Right ventricle myocardium superior (tissue), 1 donor: Measurements from ENCODE around the gene SOX6. TPM values are rescaled to one million over a fixed set of nuclear protein-coding genes. Genes with fewer than 3 reads are reported as not detected.
"Not testable (repeated sequence)": the region's sequence is repeated elsewhere in the genome, so short reads cannot be mapped to it uniquely, and the experiment has no call there.

Experiments
- ATAC-seq: fragments of 200-7000 bp; cut with Tn5 transposase; one replicate; pipeline ENCODE4 v1.9.1; 2020; ENCODE audit warnings: mild to moderate bottlenecking; ENCODE audit not compliant: poor library complexity
- DNase-seq: peaks from one replicate; pipeline ENCODE4 v3.0.0-alpha.2; 2020
- intact Hi-C: fragments of 100-400 bp; cut with DNase I; formaldehyde crosslinking; loops from one replicate; pipeline ENCODE4 v1.11.2; 2022
- long read RNA-seq: library from polyadenylated mRNA; unstranded; transcript quantifications from one replicate; pipeline ENCODE4 v2.0.0, GENCODE V29; 2021
- total RNA-seq: library from RNA; stranded (reverse); fragmentation: NEBNext Ultra II Directional; extraction: Animal tissue kit (Norgen Biotek cat#: 25700); gene quantifications from one replicate; pipeline ENCODE4 v1.2.1, GENCODE V29; 2021
- donor health status: DM: no; HTN: yes; CAD: no; lungs with severe emphysema.

SOX6 gene
- total RNA-seq, result 15.8 TPM
- long read RNA-seq, partial matches to known transcripts, result 1 of 4 reads
- long read RNA-seq, other reads (novel, unspliced or antisense), result 3 of 4 reads

GRCh38 chr11:16356057-16356760 lies at the start of gene SOX6:
TSS of gene SOX6 (minus strand) at chr11:16356546. CDS start at chr11:16341248, 15,298 bp downstream.
- ATAC-seq (peak; percentile 54), DNase-seq (no peak)
- intact Hi-C loops, result no loop called here

DNA sequence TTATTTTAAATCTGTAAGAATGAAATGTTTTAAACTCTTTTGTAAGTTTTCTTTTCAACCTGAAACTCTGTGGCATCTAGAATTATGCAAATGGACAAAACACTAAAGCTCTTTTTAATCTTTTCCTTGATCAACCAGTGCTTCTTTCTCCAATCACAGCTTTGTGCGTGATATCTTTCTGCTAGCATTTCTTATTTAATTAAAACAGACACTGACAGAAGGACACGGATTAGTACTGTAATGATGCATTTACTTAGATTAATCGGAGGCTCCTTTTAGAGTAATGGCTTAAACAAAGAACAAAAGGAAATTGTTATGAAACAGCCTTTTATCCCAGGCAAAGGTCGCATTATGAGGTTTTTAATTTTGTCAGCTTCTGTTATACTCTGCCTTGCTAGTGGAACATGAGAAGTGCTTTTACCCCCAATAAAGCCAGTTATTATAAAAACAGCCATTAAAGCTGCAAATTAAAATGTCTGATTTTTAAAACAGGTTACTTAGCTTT lies 48.5 kb upstream of the SOX6 start:
- DNase-seq (no peak), ATAC-seq (no peak)
- intact Hi-C loops, result no loop called here

GRCh38 chr11:16403851-16404250 lies 47.5 kb upstream of the SOX6 start:
- DNase-seq, result no peak
- intact Hi-C loops, result no loop called here

GRCh38 chr11:16403448-16403803 lies 47.1 kb upstream of the SOX6 start:
- DNase-seq (no peak), ATAC-seq (no peak)
- intact Hi-C loops, result no loop called here

More at GRCh38 chr11:16403851-16404250, 47.5 kb upstream of the SOX6 start:
- ATAC-seq, result no peak

DNA sequence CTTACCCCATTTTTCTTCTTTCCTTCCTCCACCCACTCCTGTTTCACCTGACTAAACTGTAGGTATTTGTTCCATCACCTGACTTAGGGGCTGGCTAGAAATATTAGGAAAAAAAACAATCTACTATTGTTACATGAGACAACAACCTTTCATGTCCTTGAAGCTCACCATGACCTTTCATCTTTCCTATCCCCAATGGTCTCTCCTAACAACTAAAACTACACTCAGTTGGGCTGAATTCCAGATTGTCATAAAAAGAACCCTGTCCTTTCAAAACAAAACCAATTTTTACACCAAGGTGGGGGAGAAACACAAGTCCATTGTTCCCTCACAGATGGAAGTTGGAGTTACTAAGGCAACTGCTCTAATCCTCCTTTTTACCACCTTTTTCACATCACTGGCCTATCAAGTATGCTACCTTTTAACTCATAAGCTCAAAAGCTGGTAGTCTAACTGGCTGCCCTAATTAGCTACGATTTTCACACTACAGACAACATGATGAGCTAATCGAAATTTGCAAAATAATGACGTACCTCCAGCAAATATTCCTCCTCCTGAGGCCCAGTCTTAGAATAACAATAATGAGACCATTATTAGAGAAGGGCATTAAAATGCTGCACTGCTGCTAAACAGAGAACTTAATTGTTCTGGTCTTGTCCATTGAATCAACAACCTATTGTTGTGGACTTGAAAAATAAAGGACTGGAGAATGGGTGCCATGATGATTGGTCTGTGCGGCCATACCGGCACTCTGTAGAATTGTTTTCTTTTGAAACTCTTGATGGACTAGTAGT lies 46.5 kb upstream of the SOX6 start:
- intact Hi-C loops, result no loop called here
- ATAC-seq (no peak), DNase-seq (no peak)

DNA sequence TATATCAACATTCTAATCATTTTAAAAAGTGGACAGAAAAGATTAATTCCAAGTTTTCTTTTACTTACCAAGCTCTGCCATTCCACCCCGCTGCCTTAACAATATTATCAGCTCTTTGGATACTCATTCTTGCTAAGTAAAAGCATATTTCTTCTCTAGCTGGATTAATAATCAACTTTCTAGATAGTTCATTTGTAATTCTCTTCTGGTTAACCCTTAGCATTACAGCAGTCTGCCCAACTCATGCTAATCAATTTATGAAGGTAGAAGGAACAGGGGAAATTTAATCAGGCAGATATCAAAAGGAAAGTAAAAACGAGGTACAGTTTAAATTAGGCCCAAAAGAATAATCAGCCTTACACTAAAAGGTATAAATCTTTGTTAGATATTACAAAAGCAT lies 41.0 kb upstream of the SOX6 start:
- no peak for ATAC-seq
- intact Hi-C loops, result no loop called here
- no peak for DNase-seq

GRCh38 chr11:16395601-16396000 lies 39.3 kb upstream of the SOX6 start:
- DNase-seq (no peak), ATAC-seq (no peak)
- intact Hi-C loops, result no loop called here

GRCh38 chr11:16394947-16395346 lies 38.6 kb upstream of the SOX6 start:
- no peak for ATAC-seq
- DNase-seq, result no peak
- intact Hi-C loops, result no loop called here

DNA sequence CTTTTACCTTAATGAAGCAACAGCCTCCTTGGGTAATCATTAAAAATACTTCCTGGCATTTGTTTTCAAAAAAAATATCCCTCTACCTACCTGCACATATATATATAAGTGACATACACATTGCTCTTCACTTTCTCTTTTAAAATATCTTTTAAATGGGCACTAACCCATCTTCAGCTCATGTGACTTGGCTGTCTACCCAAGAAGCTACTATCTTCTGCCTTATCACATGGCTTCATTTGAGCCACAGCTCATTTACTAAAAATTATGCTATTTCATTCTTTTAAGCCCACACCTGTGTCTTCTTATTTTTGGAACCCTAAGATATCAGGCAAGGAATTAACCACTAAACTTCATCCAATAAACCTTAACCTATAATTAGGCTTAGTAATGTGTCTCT lies 37.0 kb upstream of the SOX6 start:
- intact Hi-C loops, result no loop called here
- ATAC-seq, result no peak

DNA sequence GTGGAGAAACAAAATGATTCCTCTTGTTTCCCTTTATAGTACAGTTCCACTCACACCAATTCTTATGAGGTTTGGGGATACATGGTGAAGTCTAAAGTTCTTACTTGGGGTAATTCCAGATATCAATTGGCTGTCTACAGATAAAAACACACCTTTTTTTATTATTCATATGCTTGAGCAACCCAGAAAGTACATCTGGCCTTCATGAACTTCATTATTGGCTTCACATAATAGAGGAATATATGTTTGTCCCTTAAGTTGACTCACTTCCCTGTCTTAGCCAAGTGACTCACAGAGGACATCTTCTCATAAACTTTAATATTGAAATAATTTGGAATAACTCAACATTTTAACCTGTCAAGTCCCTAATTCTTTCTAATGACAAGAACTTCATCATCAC lies 36.3 kb upstream of the SOX6 start:
- ATAC-seq, result no peak
- intact Hi-C loops, result no loop called here

More for the DNA sequence above, 37.0 kb upstream of the SOX6 start:
- no peak for DNase-seq

DNA sequence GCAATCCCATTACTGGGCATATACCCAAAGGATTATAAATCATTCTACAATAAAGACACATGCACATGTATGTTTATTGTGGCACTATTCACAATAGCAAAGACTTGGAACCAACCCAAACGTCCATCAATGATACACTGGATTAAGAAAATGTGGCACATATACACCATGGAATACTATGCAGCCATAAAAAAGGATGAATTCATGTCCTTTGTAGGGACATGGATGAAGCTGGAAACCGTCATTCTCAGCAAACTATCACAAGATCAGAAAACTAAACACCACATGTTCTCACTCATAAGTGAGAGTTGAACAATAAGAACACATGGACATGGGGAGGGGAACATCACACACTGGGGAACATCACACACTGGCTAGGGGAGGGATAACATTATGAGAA lies 34.5 kb upstream of the SOX6 start:
- DNase-seq, intact Hi-C loops, ATAC-seq: not testable (repeated sequence)

More for the DNA sequence above, 36.3 kb upstream of the SOX6 start:
- DNase-seq, result no peak

DNA sequence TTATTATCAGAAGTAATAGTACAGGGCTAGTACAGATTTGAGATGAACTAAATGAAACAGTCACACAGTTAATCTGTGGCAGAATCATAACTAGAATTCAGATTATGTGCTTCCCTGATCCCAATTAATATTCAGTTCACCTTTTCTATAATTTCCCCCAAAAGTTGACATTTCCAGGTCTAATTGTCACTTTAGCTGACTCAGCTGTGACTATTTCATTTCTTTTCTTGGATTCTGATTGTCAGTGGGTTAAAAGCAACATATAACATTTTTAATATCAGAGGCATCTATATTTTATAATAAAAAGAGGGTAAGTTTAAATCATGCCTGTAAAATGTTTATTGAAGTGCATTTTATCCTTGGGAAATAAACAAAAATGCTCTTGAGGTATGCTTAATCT lies 28.8 kb upstream of the SOX6 start:
- DNase-seq (no peak), ATAC-seq (no peak)
- intact Hi-C loops, result no loop called here

DNA sequence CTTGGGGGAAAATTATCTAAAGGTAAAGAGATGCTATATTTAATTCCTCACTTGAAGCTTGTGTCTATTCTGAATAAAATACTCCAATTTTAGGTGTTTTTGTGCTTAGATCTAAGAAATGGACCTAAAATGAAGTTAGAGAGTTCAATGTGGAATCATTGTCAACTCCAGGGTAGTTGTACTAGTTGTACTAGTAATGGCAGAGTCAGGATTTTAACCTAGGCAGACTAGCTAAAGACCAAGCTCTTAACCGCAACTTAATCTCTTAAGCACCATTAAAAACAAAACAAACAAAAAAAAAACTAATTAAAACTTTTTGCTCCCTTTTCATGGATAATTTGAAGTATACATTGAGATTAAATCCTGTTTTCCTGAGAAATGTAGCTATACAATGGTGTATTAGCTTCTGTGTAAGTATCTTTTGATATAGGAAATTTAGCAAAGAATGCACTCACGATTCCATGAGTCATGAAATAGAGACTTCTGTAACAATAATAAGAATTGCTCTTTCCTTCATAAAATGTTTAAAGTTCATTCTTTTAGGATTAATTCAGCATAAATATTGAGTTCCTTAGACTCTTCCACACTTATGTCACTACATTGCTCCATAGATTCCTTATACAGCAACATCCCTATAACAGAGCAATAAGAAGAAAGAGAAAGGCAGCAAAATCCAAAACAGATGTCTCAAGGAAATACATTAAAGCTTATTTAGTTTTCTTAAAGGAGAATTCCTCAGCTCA lies 26.5 kb upstream of the SOX6 start:
- no peak for DNase-seq
- no peak for ATAC-seq
- intact Hi-C loops, result no loop called here

DNA sequence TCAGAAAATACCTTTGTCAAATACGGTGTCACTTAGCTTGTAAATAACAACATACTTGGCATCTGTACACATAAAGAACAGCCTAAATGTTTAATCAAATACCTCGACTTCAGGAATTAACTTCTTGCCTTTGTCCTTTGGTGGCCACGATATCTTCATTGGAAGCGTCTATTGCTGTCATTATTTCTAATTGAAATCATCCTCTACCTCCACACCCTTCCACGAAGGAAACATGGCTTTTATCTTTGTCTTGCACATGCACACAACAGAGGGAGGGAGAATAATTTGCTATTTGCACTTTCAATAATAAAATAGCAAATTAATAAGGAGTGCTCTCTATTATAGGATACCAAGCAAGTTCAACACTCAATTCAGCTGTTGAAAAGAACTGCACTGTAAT lies 25.8 kb upstream of the SOX6 start:
- ATAC-seq, result no peak
- DNase-seq, result no peak

DNA sequence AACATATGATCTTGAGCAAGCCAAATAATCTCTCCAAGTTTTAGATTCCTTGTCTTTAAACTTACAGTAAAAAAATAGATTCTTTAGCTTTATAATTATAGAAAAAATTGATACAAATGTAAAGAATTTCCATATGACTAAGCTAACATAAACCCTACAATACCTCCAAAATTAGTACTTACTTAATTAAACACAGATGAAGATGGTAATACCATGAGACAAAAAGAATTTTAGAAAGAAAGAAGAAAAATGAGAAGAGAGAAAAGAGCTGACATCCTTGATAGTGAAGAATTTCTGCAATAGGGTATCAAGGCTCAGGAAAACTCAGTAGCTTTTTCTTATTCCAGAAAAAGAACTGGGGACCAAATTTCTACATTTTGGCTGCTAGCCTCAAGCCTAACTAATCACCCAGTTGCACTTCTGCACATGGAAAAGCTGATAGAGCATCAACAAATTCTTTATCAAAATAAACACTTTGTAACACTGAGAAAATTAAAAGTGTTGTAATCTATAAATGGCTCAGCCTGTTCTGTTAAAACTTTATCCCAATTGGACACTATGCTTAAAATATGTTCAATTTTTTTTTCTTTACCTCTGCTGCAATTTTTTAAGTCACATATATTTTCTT lies 24.7 kb upstream of the SOX6 start:
- intact Hi-C loops, result no loop called here
- no peak for ATAC-seq

More for the DNA sequence above, 25.8 kb upstream of the SOX6 start:
- intact Hi-C loops, result no loop called here

DNA sequence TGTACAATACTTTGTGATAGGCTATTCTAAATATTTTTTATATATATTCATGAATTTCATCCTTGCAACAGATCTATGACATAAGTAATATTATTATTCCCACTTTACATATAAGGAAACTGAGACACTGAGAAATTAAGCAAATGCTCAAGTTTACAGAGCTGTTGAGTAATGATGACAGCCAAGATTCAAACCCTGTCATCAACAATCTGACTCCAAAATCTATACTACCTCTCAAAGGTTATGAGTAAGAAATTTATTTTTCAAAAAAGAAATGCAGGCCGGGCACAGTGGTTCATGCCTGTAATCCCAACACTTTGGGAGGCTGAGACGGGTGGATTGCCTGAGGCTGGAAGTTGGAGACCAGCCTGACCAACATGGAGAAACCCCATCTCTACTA lies 22.6 kb upstream of the SOX6 start:
- intact Hi-C loops, result no loop called here
- DNase-seq (no peak), ATAC-seq (no peak)

More for the DNA sequence above, 24.7 kb upstream of the SOX6 start:
- DNase-seq, result no peak

DNA sequence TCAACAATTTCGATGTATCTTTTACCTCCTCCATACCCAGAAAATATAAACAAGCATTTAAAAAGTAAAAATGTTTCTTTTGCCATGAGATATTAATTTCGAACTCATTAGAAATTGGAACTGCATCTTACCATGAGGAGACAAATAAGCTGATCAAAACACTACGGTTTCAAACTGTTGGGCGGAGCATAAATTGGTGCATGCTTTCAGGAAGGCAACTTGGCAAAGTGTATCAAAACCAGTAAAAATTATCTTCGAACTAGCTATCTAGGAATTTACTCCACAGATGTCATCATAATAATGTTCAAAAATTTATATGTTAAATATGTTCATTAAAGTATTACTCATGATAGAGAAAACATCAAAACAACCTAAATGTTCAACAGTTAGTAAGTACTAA lies 21.4 kb upstream of the SOX6 start:
- ATAC-seq (no peak), DNase-seq (no peak)
- intact Hi-C loops, result no loop called here

DNA sequence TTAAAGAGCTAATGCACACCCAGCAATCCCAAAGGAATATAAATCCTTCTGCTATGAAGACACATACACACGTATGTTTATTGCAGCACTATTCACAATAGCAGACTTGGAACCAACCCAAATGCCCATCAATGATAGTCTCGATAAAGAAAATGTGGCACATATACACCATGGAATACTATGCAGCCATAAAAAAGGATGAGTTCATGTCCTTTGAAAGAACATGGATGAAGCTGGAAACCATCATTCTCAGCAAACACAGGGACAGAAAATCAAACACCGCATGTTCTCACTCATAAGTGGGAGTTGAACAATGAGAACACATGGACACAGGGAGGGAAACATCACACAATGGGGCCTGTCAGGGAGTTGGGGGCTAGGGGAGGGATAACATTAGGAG lies 19.3 kb upstream of the SOX6 start:
- DNase-seq, ATAC-seq, intact Hi-C loops: not testable (repeated sequence)

DNA sequence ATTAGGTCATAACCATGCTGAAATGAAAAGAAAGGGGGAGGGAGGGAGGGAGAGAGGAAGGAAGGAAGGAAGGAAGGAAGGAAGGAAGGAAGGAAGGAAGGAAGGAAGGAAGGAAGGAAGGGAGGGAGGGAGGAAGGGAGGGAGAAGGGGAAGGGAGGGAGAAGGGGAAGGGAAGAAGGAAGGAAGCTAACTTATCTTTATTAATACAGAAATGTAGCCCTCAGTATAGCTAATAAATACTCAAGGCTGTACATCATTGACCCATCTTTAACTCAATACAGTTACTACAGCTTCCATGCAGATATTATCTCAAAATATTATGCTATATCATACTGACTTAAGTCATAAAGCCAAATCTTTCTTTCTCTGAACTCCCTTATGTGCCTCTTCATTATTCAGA lies 17.4 kb upstream of the SOX6 start:
- ATAC-seq, result no peak
- no peak for DNase-seq
- intact Hi-C loops, result no loop called here
